GM12874 (cell line): ENCODE results near the gene RELL1.

Source experiments
- TF ChIP-seq, protein P1 (sequence below): IDR thresholded peaks from 2 replicates; pipeline ENCODE4 v1.5.1; 2011; ENCODE audit warnings: low read depth, mild to moderate bottlenecking, control low read depth, low read length, moderate library complexity; ENCODE audit not compliant: insufficient read depth

RELL1 gene

DNA sequence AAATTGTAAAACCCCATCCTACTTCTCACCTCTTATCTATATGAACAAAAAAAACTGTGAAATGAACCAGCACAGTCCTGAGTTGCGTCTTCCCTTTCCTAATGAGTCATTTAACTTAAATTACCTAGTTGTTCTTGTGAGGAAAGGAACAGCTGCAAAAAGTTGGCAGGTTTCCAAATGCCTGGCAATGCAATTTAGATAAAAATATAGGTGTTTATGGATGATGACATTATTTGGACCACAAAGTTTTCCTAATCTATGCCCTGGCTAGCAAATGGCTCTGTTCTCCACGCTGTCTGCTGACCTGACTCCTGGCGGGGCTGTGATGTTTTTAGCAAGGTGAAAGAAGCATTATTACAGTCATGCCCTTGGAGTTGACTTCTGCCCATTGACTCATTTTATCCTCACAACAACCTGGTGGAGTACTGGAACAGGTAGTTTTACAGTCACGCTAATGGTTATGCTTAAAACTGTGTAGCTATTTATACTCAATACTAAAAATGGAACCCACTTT, 29.8 kb upstream of the RELL1 start:
- TF ChIP-seq, protein P1, sequence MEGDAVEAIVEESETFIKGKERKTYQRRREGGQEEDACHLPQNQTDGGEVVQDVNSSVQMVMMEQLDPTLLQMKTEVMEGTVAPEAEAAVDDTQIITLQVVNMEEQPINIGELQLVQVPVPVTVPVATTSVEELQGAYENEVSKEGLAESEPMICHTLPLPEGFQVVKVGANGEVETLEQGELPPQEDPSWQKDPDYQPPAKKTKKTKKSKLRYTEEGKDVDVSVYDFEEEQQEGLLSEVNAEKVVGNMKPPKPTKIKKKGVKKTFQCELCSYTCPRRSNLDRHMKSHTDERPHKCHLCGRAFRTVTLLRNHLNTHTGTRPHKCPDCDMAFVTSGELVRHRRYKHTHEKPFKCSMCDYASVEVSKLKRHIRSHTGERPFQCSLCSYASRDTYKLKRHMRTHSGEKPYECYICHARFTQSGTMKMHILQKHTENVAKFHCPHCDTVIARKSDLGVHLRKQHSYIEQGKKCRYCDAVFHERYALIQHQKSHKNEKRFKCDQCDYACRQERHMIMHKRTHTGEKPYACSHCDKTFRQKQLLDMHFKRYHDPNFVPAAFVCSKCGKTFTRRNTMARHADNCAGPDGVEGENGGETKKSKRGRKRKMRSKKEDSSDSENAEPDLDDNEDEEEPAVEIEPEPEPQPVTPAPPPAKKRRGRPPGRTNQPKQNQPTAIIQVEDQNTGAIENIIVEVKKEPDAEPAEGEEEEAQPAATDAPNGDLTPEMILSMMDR, result no peak

DNA sequence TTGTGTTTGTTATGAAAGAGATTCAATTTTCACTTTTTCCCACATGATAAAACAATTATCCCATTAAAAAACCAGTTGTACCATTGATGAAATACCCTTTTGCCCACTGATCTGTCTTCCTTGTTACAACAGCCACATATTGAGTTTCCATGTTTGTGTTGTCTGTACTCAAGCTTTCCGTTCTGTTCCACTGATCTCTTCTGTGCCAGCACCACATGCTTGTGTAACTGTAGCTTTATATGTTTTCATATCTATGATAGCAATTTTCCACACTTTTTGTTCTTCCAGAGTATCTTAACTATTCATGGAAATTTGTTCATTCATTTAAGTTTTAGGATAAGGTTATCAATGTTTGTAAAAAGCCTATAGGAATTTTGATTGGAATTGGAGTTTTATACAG, 24.3 kb upstream of the RELL1 start:
- TF ChIP-seq, protein P1, result no peak

DNA sequence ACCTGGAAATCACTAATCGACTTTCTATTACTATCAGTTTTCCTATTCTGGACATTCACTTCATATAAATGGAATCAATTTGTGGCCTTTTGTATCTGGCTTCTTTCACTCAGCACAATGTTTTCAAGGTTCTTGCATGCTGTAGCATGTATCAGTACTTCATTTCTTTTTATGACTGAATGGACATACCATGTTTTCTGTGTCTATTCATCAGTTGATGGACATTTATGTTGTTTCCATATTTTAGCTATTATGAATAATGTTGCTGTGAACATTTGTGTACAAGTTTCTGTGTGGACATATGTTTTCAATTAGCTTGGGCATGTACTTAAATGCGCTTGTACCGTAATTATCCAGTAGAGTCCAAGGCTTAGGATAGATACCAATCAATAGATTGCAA, 19.9 kb upstream of the RELL1 start:
- TF ChIP-seq, protein P1, result no peak

DNA sequence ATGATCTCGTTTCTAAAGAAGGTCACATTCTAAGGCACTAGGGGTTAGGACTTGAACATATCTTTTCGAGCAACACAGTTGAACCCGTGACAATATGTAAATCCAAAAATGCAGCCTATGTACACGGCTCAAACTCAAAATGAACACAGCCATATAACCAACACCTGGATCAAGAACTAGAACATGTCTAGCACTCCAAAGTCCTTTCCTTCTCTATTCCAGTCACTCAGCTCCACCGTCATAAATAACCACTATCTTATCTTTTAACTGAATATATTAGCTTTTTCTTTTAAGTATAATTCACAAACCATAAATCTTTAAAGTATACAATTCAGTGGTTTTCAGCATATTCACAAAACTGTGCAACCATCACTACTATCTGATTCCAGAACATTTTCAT, 19.4 kb upstream of the RELL1 start:
- TF ChIP-seq, protein P1, result no peak

- TF ChIP-seq, protein P1, result no peak
Measured at GRCh38 chr4:37699868-37700481, 13.8 kb upstream of the RELL1 start.

DNA sequence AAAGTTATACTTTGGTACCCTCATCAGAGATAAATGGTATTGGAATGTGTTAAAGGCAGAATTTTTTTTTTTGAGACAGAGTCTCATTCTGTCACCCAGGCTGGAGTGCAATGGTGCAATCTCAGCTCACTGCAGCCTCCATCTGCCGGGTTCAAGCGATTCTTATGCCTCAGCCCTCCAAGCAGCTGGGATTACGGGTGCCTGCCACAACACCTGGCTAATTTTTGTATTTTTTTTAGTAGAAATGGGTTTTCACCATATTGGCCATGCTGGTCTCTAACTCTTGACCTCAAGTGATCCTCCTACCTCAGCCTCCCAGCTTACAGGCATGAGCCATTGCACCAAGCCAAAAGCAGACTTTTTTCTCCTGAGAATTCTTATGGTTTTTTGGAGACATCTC, 11.4 kb upstream of the RELL1 start:
- TF ChIP-seq, protein P1, result no peak

DNA sequence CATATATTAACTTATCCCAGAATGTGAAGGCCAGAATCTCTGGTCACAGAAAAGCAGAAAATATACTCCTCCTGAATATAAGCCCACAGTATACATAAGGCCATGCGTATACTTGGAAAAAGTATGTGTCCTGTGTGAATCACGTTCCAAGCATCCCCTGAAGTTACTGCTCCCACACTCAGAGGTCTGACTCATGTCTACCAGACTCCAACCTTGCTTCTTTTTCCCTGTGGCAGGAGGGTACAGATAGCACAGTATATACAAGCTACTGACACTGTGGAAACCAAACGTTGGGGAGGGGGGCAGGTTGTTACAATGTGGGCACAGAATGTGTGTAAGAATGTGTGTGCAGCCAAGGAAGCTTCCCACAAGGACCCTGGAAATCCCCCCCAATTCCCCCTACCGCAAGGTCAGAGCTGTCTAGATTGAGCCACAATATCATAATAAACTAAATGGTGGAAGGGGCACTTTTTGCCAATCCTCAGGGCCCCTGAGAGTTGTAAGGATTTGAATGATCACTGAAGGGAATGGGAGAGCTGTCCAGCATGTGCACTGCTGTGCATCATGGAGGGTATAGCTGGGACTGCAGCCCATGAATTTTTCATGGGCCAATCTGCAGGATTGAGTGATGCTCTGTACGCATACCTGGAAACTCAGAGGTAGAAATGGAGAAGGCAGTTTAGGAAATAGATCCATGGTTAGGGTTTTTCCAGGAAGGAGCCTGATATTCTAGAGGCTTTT, 7.4 kb upstream of the RELL1 start:
- TF ChIP-seq, protein P1, result no peak
